Coronary artery (tissue), 2 donors: Measurements from ENCODE around the gene CHAF1A.

Experiments
- DNase-seq: peaks from one replicate; pipeline ENCODE4 v3.0.0-alpha.2; 2017; ENCODE audit warnings: low spot score
- H3K27ac ChIP-seq, 2 donors: fragments of 200-600 bp; sonication (generic); one replicate each; pipeline ENCODE4 v1.5.1; 2016 to 2019
- H3K4me3 ChIP-seq: fragments of 200-600 bp; sonication (generic); 2 replicates; pipeline ENCODE4 v1.5.1; 2016; ENCODE audit warnings: mild to moderate bottlenecking, moderate library complexity
- TF ChIP-seq, protein P1 (sequence below): fragments of 200-600 bp; sonication (generic); IDR thresholded peaks from one replicate; pipeline ENCODE4 v1.5.1; 2019; ENCODE audit warnings: antibody characterized with exemption

CHAF1A gene

DNA sequence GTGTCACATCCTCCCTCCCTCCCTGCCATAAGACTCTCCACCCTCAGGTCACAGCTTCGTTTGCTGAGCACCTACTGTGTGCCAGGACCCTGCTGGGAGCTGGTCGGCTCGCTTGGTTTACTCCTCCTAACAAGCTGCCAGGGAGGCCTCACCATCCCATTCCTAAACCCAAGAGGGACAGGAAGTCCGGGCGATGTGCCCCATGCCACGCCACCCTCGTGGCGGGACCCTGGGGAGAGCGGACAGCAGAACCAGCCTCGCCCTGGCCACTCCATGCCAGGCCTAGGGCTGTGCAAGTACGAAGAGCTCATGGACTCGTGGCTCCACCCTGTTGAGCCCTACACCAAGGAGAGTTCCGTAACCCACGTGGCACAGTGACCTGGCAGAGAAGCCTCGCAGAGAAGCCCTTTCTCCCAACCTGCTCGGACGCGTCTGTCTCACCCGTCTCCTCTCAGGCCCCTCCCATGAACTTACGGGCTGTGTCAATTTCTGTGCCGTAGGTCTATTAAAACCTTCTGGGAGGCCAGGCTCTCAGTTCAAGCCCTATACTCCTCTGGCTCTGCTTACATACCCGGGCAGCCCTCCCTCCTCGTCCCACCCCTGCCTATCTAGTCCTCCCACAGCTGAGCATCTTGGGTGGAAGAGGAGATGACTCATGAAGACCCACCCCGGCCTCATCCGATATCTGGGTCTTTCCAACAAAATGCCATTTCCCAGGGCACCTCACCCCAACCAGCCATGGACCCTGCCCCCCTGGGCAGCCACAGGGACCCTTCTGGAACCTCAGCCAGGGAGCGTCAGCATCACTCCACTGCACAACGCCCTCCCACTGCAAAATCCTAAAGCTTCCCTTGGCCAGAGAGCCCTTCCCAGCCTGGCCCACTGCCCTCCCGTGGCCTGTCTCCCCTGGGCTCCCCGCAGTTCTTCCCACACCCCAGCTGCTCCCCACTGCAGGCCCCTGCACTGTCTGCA is 52.6 kb downstream of the CHAF1A start:
- Histone ChIP-seq H3K27ac (peak overlapping the region in 1 of 2 donors; percentile 92), H3K4me3 (peak overlapping the region; percentile 88)
- TF ChIP-seq, protein P1, sequence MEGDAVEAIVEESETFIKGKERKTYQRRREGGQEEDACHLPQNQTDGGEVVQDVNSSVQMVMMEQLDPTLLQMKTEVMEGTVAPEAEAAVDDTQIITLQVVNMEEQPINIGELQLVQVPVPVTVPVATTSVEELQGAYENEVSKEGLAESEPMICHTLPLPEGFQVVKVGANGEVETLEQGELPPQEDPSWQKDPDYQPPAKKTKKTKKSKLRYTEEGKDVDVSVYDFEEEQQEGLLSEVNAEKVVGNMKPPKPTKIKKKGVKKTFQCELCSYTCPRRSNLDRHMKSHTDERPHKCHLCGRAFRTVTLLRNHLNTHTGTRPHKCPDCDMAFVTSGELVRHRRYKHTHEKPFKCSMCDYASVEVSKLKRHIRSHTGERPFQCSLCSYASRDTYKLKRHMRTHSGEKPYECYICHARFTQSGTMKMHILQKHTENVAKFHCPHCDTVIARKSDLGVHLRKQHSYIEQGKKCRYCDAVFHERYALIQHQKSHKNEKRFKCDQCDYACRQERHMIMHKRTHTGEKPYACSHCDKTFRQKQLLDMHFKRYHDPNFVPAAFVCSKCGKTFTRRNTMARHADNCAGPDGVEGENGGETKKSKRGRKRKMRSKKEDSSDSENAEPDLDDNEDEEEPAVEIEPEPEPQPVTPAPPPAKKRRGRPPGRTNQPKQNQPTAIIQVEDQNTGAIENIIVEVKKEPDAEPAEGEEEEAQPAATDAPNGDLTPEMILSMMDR, result no peak
- DNase-seq, result no peak

GRCh38 chr19:4455719-4456475 is 53.5 kb downstream of the CHAF1A start:
- TF ChIP-seq, protein P1, result no peak
- Histone ChIP-seq H3K27ac (peak overlapping the region; percentile 67 to 92), H3K4me3 (peak overlapping the region; percentile 88)
- no peak for DNase-seq

DNA sequence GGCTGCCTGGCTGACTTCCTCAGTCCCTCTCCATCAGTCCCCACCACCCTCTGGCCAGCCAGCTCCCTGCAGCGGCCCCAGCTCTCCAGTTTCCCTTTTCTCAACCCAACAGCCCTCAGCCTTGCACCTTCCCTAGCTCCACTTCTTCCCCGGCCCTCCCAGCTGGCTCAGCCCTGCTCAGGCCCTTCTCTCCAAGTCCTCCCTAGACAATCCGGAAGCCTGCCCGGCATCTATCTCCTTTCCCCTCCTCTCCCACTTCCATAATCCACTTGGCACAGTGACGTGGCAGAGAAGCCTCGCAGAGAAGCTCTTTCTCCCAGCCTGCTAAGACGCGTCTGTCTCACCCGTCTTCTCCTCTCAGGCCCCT is 54.0 kb downstream of the CHAF1A start:
- no peak for DNase-seq
- peak overlapping the region; percentile 88 for H3K4me3 ChIP-seq
- TF ChIP-seq, protein P1, result no peak
- peak overlapping the region; percentile 67 to 92 for H3K27ac ChIP-seq

DNA sequence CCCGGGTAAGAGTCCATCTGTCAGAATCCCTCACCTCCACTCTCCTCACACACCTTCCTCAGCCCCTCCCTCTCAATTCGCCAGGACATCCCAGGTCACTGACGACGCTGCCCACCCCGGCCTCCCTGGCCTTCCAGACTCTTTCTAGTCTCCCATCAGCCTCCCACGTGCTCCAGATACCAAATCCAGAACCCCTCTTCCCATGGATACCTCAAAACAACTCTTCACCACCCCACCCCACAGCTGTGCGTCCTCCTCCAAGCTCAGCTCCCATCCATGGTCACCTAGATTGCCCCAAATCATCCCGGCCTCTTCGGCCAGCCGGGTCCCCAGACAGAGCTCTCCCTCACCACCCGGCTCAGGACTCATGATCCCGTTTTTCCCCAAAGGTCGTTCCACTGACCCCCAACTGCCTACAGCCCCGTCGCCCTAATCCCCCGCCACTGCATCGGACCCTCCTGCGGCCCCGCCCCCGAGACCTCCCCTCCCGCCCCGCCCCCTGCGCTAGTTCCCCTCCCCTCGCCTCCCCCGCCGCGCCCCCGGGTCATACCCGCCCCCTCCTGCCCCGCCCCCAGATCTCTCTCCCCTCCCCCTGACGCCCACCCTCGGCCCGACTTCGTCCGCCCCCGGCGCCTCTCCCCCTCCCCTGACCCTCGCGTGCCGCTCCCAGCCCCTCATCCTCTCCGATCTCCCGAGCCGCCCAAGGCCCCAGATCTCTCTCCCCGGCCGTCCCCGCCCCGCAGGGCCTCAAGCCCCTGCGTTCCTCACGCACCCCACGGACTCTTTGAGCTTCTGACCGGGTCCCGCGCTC is 54.6 kb downstream of the CHAF1A start:
- peak overlapping the region; percentile 77 to 92 for H3K27ac ChIP-seq
- TF ChIP-seq, protein P1, result no peak
- DNase-seq, result no peak
- H3K4me3 ChIP-seq, result peak overlapping the region; percentile 88

DNA sequence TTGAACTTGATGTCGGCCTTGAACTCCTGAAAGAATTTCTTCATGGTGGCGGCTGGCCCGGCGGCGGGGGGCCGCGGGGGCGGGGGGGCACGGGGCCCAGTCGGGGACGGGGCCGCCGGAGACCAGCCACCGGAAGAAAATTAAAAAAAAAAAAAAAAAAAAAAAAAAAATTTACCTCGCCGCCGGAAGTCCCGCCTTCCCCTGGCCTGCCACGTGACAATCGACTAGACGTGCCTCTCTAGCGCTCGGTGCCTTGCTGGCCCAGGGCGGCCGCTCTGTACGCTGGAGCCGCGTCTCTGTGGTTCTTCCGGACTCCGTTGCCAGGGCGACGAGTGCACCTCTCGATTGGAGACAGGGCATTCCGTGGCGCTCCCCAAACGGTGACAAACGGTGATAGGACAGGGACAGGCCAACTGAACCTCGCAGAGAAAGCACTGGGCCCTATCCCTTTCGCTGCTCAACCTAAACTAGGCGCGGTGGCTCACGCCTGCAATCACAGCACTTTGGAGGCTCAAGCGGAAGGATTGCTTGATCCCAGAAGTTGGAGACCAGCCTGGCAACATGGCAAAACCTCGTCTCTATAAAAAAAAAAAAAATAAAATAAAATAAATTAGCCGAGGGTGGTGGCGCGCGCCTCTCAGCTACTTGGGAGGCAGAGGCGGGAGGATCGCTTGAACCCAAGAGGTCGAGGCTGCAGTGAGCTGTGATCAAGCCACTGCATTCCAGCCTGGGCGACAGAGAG is 55.4 kb downstream of the CHAF1A start, which contains the start of gene UBXN6:
UBXN6 (minus strand) TSS at position 141 of the 742 bp plus-strand sequence; CDS start at position 44, 97 bp downstream.
- H3K4me3 ChIP-seq, result peak within 1 kb of the TSS; percentile 88
- TF ChIP-seq, protein P1, result no peak
- peak; percentile 98 for DNase-seq
- H3K27ac ChIP-seq, result peak within 1 kb of the TSS; percentile 77 to 92
